GM19240 (cell line): ENCODE data around the gene TMEM147.

ENCODE experiments used
- DNase-seq: peaks from one replicate; pipeline ENCODE4 v3.0.0; 2011; ENCODE audit warnings: low spot score; ENCODE audit not compliant: insufficient read length

The TMEM147 gene

GRCh38 chr19:35519291-35519690, 26.1 kb upstream of the TMEM147 start:
- no peak for DNase-seq

GRCh38 chr19:35521124-35521743, 24.2 kb upstream of the TMEM147 start:
- DNase-seq = no peak

GRCh38 chr19:35522745-35523327, 22.6 kb upstream of the TMEM147 start:
- no peak for DNase-seq

GRCh38 chr19:35524181-35524837, 21.1 kb upstream of the TMEM147 start:
- DNase-seq = no peak

- DNase-seq = no peak
Measured at GRCh38 chr19:35525873-35526272, 19.6 kb upstream of the TMEM147 start.

GRCh38 chr19:35528218-35529038, 17.0 kb upstream of the TMEM147 start, which contains the start of gene SBSN:
SBSN (minus strand) TSS chr19:35528311; CDS start chr19:35528281, 30 bp downstream.
- DNase-seq = no peak

GRCh38 chr19:35529241-35530218, 15.9 kb upstream of the TMEM147 start:
- no peak for DNase-seq

GRCh38 chr19:35531291-35531690, 14.1 kb upstream of the TMEM147 start:
- no peak for DNase-seq

- no peak for DNase-seq
Measured at GRCh38 chr19:35533201-35533821, 12.1 kb upstream of the TMEM147 start, which contains the start of gene GAPDHS. GAPDHS (plus strand) TSS chr19:35533456; CDS start chr19:35533528, 72 bp downstream.

GRCh38 chr19:35533822-35534392, 11.5 kb upstream of the TMEM147 start:
- no peak for DNase-seq

GRCh38 chr19:35534803-35535480, 10.5 kb upstream of the TMEM147 start:
- DNase-seq = no peak

GRCh38 chr19:35539314-35539713, 6.1 kb upstream of the TMEM147 start:
- DNase-seq = no peak

- DNase-seq = no peak
Measured at GRCh38 chr19:35539850-35540249, 5.6 kb upstream of the TMEM147 start.

GRCh38 chr19:35540356-35540927, 5.0 kb upstream of the TMEM147 start:
- DNase-seq = no peak

GRCh38 chr19:35542209-35542608, 3.2 kb upstream of the TMEM147 start:
- no peak for DNase-seq

- DNase-seq = no peak
Measured at GRCh38 chr19:35543280-35544109, 1.9 kb upstream of the TMEM147 start.

GRCh38 chr19:35544110-35544802, 1.2 kb upstream of the TMEM147 start:
- no peak for DNase-seq
